WI38 (cell line): ENCODE results near the gene BCL2.

Experiments
- H3K4me3 ChIP-seq: 2 replicates; pipeline ENCODE4 v1.5.1; 2011; ENCODE audit warnings: low read depth, mild to moderate bottlenecking, control low read depth, low read length
- CTCF ChIP-seq: IDR thresholded peaks from 2 replicates; pipeline ENCODE4 v1.5.1; 2012; ENCODE audit warnings: low read depth, mild to moderate bottlenecking, control low read depth, low read length

The BCL2 gene

GRCh38 chr18:63314062-63314790 lies 5.3 kb downstream of the BCL2 start:
- TF ChIP-seq CTCF = no peak
- H3K4me3 ChIP-seq = no peak overlapping the region

- H3K4me3 ChIP-seq = no peak overlapping the region
- no peak for TF ChIP-seq CTCF
Observed at GRCh38 chr18:63313396-63313917, 6.1 kb downstream of the BCL2 start.

- TF ChIP-seq CTCF = no peak
- no peak overlapping the region for H3K4me3 ChIP-seq
Observed at GRCh38 chr18:63312737-63313395, 6.7 kb downstream of the BCL2 start.

GRCh38 chr18:63312019-63312409 lies 7.6 kb downstream of the BCL2 start:
- no peak overlapping the region for H3K4me3 ChIP-seq
- no peak for TF ChIP-seq CTCF

- TF ChIP-seq CTCF = no peak
- no peak overlapping the region for H3K4me3 ChIP-seq
Observed at GRCh38 chr18:63311118-63312018, 8.2 kb downstream of the BCL2 start.

- no peak for TF ChIP-seq CTCF
- no peak overlapping the region for H3K4me3 ChIP-seq
Observed at GRCh38 chr18:63309422-63309821, 10.1 kb downstream of the BCL2 start.
